IMR-90 (cell line): ENCODE results near the gene OR13J1. TPM values are rescaled to one million over a fixed set of nuclear protein-coding genes. Genes with fewer than 3 reads are reported as not detected.

ENCODE experiments used
- ATAC-seq: fragments of 200-7000 bp; cut with Tn5 transposase; 2 replicates; pipeline ENCODE4 v1.9.1; 2020; ENCODE audit warnings: low read depth, mild to moderate bottlenecking, moderate library complexity
- BruUV-seq: library from RNA; stranded (reverse); fragments of 400-500 nt; replicated peaks from 2 replicates; lab custom pipeline; 2021; lab: Mats Ljungman, UMichigan
- CTCF ChIA-PET: fragments of 300-600 bp; formaldehyde crosslinking; extraction: SDS; loops from one replicate; lab custom pipeline; 2021; ENCODE audit warnings: antibody characterized with exemption; lab: Yijun Ruan, JAX
- POLR2A ChIA-PET: fragments of 300-600 bp; sonication (Branson Sonifier 250); formaldehyde crosslinking; loops from one replicate; lab custom pipeline; 2022; ENCODE audit warnings: antibody characterized with exemption; ENCODE audit not compliant: unreplicated experiment; lab: Charles Lee
- DNase-seq: peaks from one replicate; pipeline ENCODE4 v3.0.0; 2013
- H2AFZ ChIP-seq: replicated peaks from 2 replicates; pipeline ENCODE3; 2013; ENCODE audit warnings: low read length, mild to moderate bottlenecking; ENCODE audit not compliant: poor library complexity
- H2AK5ac ChIP-seq: 2 replicates; pipeline ENCODE4 v1.6.1; 2013; ENCODE audit warnings: low read depth, low read length, inconsistent platforms
- H2AK9ac ChIP-seq: replicated peaks from 2 replicates; pipeline ENCODE3; 2013; ENCODE audit warnings: mild to moderate bottlenecking, low read depth, low read length, moderate library complexity; ENCODE audit not compliant: poor library complexity
- H2BK120ac ChIP-seq: 2 replicates; pipeline ENCODE4 v1.6.1; 2013; ENCODE audit warnings: low read depth, low read length, inconsistent platforms
- H2BK15ac ChIP-seq: 3 replicates; pipeline ENCODE4 v1.6.1; 2013; ENCODE audit warnings: low read depth, low read length, inconsistent platforms
- H2BK20ac ChIP-seq: 2 replicates; pipeline ENCODE4 v1.6.1; 2013; ENCODE audit warnings: low read depth, mild to moderate bottlenecking, inconsistent platforms, low read length, moderate library complexity
- H2BK5ac ChIP-seq: 2 replicates; pipeline ENCODE4 v1.6.1; 2013; ENCODE audit warnings: mild to moderate bottlenecking, low read depth, low read length, inconsistent platforms; ENCODE audit not compliant: poor library complexity, severe bottlenecking
- H3K14ac ChIP-seq: replicated peaks from 2 replicates; pipeline ENCODE4 v1.6.1; 2013; ENCODE audit warnings: low read depth, low read length, inconsistent platforms
- H3K18ac ChIP-seq: 2 replicates; pipeline ENCODE4 v1.6.1; 2013; ENCODE audit warnings: low read depth, low read length, control low read depth
- H3K23ac ChIP-seq: 2 replicates; pipeline ENCODE4 v1.6.1; 2013; ENCODE audit warnings: low read depth, low read length, inconsistent platforms
- H3K27ac ChIP-seq: 2 replicates; pipeline ENCODE4 v1.5.1; 2013; ENCODE audit warnings: mild to moderate bottlenecking, control low read depth, low read length; ENCODE audit not compliant: insufficient read depth
- H3K27me3 ChIP-seq: 2 replicates; pipeline ENCODE4 v1.6.1; 2013; ENCODE audit warnings: low read length; ENCODE audit not compliant: control insufficient read depth, insufficient read depth
- H3K36me3 ChIP-seq: 2 replicates; pipeline ENCODE4 v1.6.1; 2013; ENCODE audit warnings: low read length, mixed read lengths; ENCODE audit not compliant: control insufficient read depth, insufficient read depth
- H3K4ac ChIP-seq: 2 replicates; pipeline ENCODE4 v1.6.1; 2013; ENCODE audit warnings: low read depth, low read length, inconsistent platforms
- H3K4me1 ChIP-seq: 2 replicates; pipeline ENCODE4 v1.6.1; 2013; ENCODE audit warnings: low read length, mixed read lengths; ENCODE audit not compliant: control insufficient read depth, insufficient read depth
- H3K4me2 ChIP-seq: 2 replicates; pipeline ENCODE4 v1.6.1; 2013; ENCODE audit warnings: low read depth, mild to moderate bottlenecking, control low read depth, low read length, moderate library complexity
- H3K4me3 ChIP-seq: 2 replicates; pipeline ENCODE4 v1.5.1; 2013; ENCODE audit warnings: low read depth, mild to moderate bottlenecking, control low read depth, low read length, moderate library complexity; ENCODE audit not compliant: insufficient read depth
- H3K56ac ChIP-seq: 2 replicates; pipeline ENCODE4 v1.6.1; 2013; ENCODE audit warnings: low read length, inconsistent platforms; ENCODE audit not compliant: insufficient read depth; ENCODE audit errors: extremely low read depth
- H3K79me1 ChIP-seq, 2 experiments: 2 replicates each; pipeline ENCODE4 v1.6.1; 2013; ENCODE audit warnings: low read length in 2 of 2, inconsistent platforms in 1 of 2, low read depth in 1 of 2
- H3K9ac ChIP-seq: 2 replicates; pipeline ENCODE4 v1.6.1; 2013; ENCODE audit warnings: low read depth, low read length, control low read depth
- H3K9me1 ChIP-seq: 2 replicates; pipeline ENCODE4 v1.6.1; 2013; ENCODE audit warnings: low read length, inconsistent platforms; ENCODE audit not compliant: insufficient read depth
- H3K9me3 ChIP-seq: 2 replicates; pipeline ENCODE4 v1.6.1; 2013; ENCODE audit warnings: low read length; ENCODE audit not compliant: control insufficient read depth, insufficient read depth
- H4K20me1 ChIP-seq: 2 replicates; pipeline ENCODE4 v1.6.1; 2013; ENCODE audit warnings: low read length, inconsistent platforms; ENCODE audit not compliant: insufficient read depth
- H4K5ac ChIP-seq: 2 replicates; pipeline ENCODE4 v1.6.1; 2013; ENCODE audit warnings: mild to moderate bottlenecking, low read depth, low read length, control low read depth
- H4K8ac ChIP-seq, 2 experiments: 2 replicates each; pipeline ENCODE4 v1.6.1; 2013; ENCODE audit warnings: low read depth in 2 of 2, low read length in 2 of 2, control low read depth in 1 of 2, inconsistent platforms in 1 of 2
- H4K91ac ChIP-seq: 2 replicates; pipeline ENCODE4 v1.6.1; 2013; ENCODE audit warnings: low read depth, low read length, inconsistent platforms; ENCODE audit not compliant: insufficient read depth
- BHLHE40 ChIP-seq: fragments of 150-350 bp; IDR thresholded peaks from 2 replicates; pipeline ENCODE4 v1.6.1; 2016; ENCODE audit warnings: mild to moderate bottlenecking, low read depth, low read length
- CEBPB ChIP-seq: IDR thresholded peaks from 2 replicates; pipeline ENCODE4 v1.6.1; 2012; ENCODE audit warnings: low read depth, low read length, improper control_type of control experiment
- CHD1 ChIP-seq: IDR thresholded peaks from 2 replicates; pipeline ENCODE4 v1.6.1; 2012; ENCODE audit warnings: low read depth, low read length, improper control_type of control experiment
- CTCF ChIP-seq: conservative IDR thresholded peaks from 2 replicates; pipeline ENCODE4 v1.5.1; 2012; ENCODE audit warnings: mild to moderate bottlenecking, low read depth, low read length, improper control_type of control experiment
- FOS ChIP-seq: fragments of 150-350 bp; IDR thresholded peaks from 2 replicates; pipeline ENCODE4 v1.6.1; 2016; ENCODE audit warnings: low read depth, low read length
- MAFK ChIP-seq: IDR thresholded peaks from 2 replicates; pipeline ENCODE4 v1.6.1; 2012; ENCODE audit warnings: low read depth, low read length, improper control_type of control experiment
- MAZ ChIP-seq: IDR thresholded peaks from 2 replicates; pipeline ENCODE4 v1.6.1; 2012; ENCODE audit warnings: low read depth, mild to moderate bottlenecking, low read length, improper control_type of control experiment, moderate library complexity, borderline replicate concordance
- MXI1 ChIP-seq: IDR thresholded peaks from 2 replicates; pipeline ENCODE4 v1.6.1; 2012; ENCODE audit warnings: low read depth, mild to moderate bottlenecking, low read length, moderate library complexity, borderline replicate concordance
- NFE2L2 ChIP-seq: fragments of 150-350 bp; IDR thresholded peaks from 2 replicates; pipeline ENCODE4 v1.6.1; 2016; ENCODE audit warnings: low read depth, mild to moderate bottlenecking, low read length
- POLR2A ChIP-seq: IDR thresholded peaks from 2 replicates; pipeline ENCODE4 v1.6.1; 2012; ENCODE audit warnings: mild to moderate bottlenecking, low read depth, low read length
- RAD21 ChIP-seq: IDR thresholded peaks from 2 replicates; pipeline ENCODE4 v1.6.1; 2012; ENCODE audit warnings: low read length, improper control_type of control experiment
- RCOR1 ChIP-seq: IDR thresholded peaks from 2 replicates; pipeline ENCODE4 v1.6.1; 2012; ENCODE audit warnings: mild to moderate bottlenecking, low read length, improper control_type of control experiment; ENCODE audit not compliant: insufficient replicate concordance
- RFX5 ChIP-seq: IDR thresholded peaks from 2 replicates; pipeline ENCODE4 v1.8.0; 2012; ENCODE audit warnings: low read depth, mild to moderate bottlenecking, low read length, moderate library complexity
- SMC3 ChIP-seq: fragments of 150-350 bp; IDR thresholded peaks from 2 replicates; pipeline ENCODE4 v1.6.1; 2016; ENCODE audit warnings: low read depth, mild to moderate bottlenecking, antibody characterized with exemption, low read length, moderate library complexity
- USF2 ChIP-seq: fragments of 150-350 bp; IDR thresholded peaks from 2 replicates; pipeline ENCODE4 v1.6.1; 2017; ENCODE audit warnings: mild to moderate bottlenecking, antibody characterized with exemption, low read length, low read depth
- WGBS, 2 experiments: methylation state at CpG; one replicate each; pipeline versions ENCODE4 v1.1.5 to v1.1.7; 2013; ENCODE audit warnings: missing lambda C conversion rate in 2 of 2; ENCODE audit not compliant: insufficient read length in 1 of 2; ENCODE audit errors: extremely low coverage in 2 of 2; 5-methylcytosine and 5-hydroxymethylcytosine counted together
- dilution Hi-C: fragments of 300-500 bp; cut with HindIII; formaldehyde crosslinking; loops from one replicate; pipeline ENCODE4 v1.14.3; 2018; ENCODE audit warnings: low sequenced_read_pairs; ENCODE audit not compliant: unreplicated experiment
- in situ Hi-C: fragments of 300-500 bp; cut with MboI; formaldehyde crosslinking; loops from 3 replicates; pipeline ENCODE4 v1.14.3; 2019; ENCODE audit warnings: low sequenced_read_pairs, inconsistent platforms, mixed read lengths
- intact Hi-C: fragments of 100-400 bp; cut with micrococcal nuclease; formaldehyde crosslinking; loops from 2 replicates; pipeline ENCODE4 v1.10.0; 2022
- polyA plus RNA-seq, 3 experiments: library from polyadenylated mRNA; depleted of rRNA; stranded (reverse); fragments of >200 nt; gene quantifications; 2 replicates each; pipeline ENCODE4 v1.2.3, GENCODE V29; 2012; ENCODE audit warnings: low replicate concordance in 1 of 3
- total RNA-seq: library from RNA; depleted of rRNA; stranded (reverse); fragments of >200 nt; gene quantifications from 2 replicates; pipeline ENCODE4 v1.2.3, GENCODE V29; 2012
- TF ChIP-seq, protein P1 (sequence below): fragments of 150-350 bp; IDR thresholded peaks from 2 replicates; pipeline ENCODE4 v1.6.1; 2016; ENCODE audit warnings: low read depth, mild to moderate bottlenecking, low read length, moderate library complexity, borderline replicate concordance

OR13J1 gene
- total and polyA plus RNA-seq, 2 of the 4 experiments (the other 2 are of a cell fraction), result not detected

- TF ChIP-seq CTCF (no peak), CHD1 (no peak), SMC3 (no peak), RFX5 (no peak), NFE2L2 (no peak), MXI1 (no peak), POLR2A (no peak), CEBPB (no peak), RAD21 (no peak), USF2 (no peak), MAZ (no peak), RCOR1 (no peak), FOS (no peak), MAFK (no peak), BHLHE40 (no peak)
- TF ChIP-seq, protein P1, sequence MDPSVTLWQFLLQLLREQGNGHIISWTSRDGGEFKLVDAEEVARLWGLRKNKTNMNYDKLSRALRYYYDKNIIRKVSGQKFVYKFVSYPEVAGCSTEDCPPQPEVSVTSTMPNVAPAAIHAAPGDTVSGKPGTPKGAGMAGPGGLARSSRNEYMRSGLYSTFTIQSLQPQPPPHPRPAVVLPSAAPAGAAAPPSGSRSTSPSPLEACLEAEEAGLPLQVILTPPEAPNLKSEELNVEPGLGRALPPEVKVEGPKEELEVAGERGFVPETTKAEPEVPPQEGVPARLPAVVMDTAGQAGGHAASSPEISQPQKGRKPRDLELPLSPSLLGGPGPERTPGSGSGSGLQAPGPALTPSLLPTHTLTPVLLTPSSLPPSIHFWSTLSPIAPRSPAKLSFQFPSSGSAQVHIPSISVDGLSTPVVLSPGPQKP, result no peak
- H4K91ac ChIP-seq, result no peak overlapping the region
- no peak overlapping the region for H3K27ac ChIP-seq
- H3K4ac ChIP-seq, result no peak overlapping the region
- no peak overlapping the region for H2AK9ac ChIP-seq
- dilution Hi-C loops (no loop called here), in situ Hi-C loops (no loop called here), intact Hi-C loops (no loop called here)
- no peak overlapping the region for H2BK120ac ChIP-seq
- ATAC-seq, result no peak
- H3K27me3 ChIP-seq, result peaks cover 39% of the 10 kb centered on the region
- WGBS, 2 experiments, result 53% methylated on average over 6 of the region's 8 CpGs; no CpG with 5 or more reads in 1 of the 2 experiments
- no peak overlapping the region for H3K23ac ChIP-seq
- H3K56ac ChIP-seq, result no peak overlapping the region
- H4K20me1 ChIP-seq, result no peaks in the 10 kb centered on the region
- no peak overlapping the region for H3K9ac ChIP-seq
- no peaks in the 10 kb centered on the region for H3K9me1 ChIP-seq
- H4K8ac ChIP-seq, result no peak overlapping the region
- H3K9me3 ChIP-seq, result no peaks in the 10 kb centered on the region
- no peak overlapping the region for H2BK5ac ChIP-seq
- ChIA-PET POLR2A (no interaction called here), CTCF (no interaction called here)
- H2AK5ac ChIP-seq, result no peak overlapping the region
- no peak overlapping the region for H2AFZ ChIP-seq
- H3K14ac ChIP-seq, result no peak overlapping the region
- H4K5ac ChIP-seq, result no peak overlapping the region
- no peak overlapping the region for H2BK15ac ChIP-seq
- no peak overlapping the region for H3K4me2 ChIP-seq
- H3K4me1 ChIP-seq, result no peaks in the 10 kb centered on the region
- no peak overlapping the region for H3K18ac ChIP-seq
- H2BK20ac ChIP-seq, result no peak overlapping the region
- H3K4me3 ChIP-seq, result no peak overlapping the region
- no peaks in the 10 kb centered on the region for H3K79me1 ChIP-seq
- no peaks in the 10 kb centered on the region for H3K36me3 ChIP-seq
- no TSS peak for BruUV-seq
- DNase-seq, result no peak
Observed at GRCh38 chr9:35863583-35863982, 6.6 kb downstream of the OR13J1 start.
